Mesenchymal stem cell (in vitro differentiated cells and primary cell): ENCODE data around the gene OSR1.

Source experiments
- DNase-seq: peaks from one replicate; pipeline ENCODE4 v3.0.0-alpha.2; 2013
- H2AFZ ChIP-seq: one replicate; pipeline ENCODE4 v1.6.1; 2013; ENCODE audit warnings: low read depth, mild to moderate bottlenecking, control low read depth, inconsistent platforms, low read length, moderate library complexity
- H2AK5ac ChIP-seq: 2 replicates; pipeline ENCODE4 v1.6.1; 2013; ENCODE audit warnings: low read length, moderate library complexity, mild to moderate bottlenecking, inconsistent platforms; ENCODE audit not compliant: severe bottlenecking
- H2BK120ac ChIP-seq: one replicate; pipeline ENCODE4 v1.6.1; 2013; ENCODE audit warnings: low read depth, mild to moderate bottlenecking, inconsistent platforms, low read length, moderate library complexity
- H2BK12ac ChIP-seq, 2 experiments: one replicate each; pipeline ENCODE4 v1.6.1; 2013; ENCODE audit warnings: inconsistent platforms in 2 of 2, low read length in 2 of 2, mild to moderate bottlenecking in 2 of 2, moderate library complexity in 2 of 2, control low read depth in 1 of 2
- H2BK15ac ChIP-seq: one replicate; pipeline ENCODE4 v1.6.1; 2013; ENCODE audit warnings: mild to moderate bottlenecking, low read depth, inconsistent platforms; ENCODE audit not compliant: poor library complexity, severe bottlenecking
- H2BK5ac ChIP-seq: 2 replicates; pipeline ENCODE4 v1.6.1; 2013; ENCODE audit warnings: low read depth, mild to moderate bottlenecking, low read length, control low read depth, inconsistent platforms; ENCODE audit not compliant: poor library complexity, severe bottlenecking
- H3K14ac ChIP-seq, 2 experiments: one replicate each; pipeline ENCODE4 v1.6.1; 2013; ENCODE audit warnings: inconsistent platforms in 2 of 2, low read length in 2 of 2, control low read depth in 1 of 2, mild to moderate bottlenecking in 1 of 2, moderate library complexity in 1 of 2
- H3K18ac ChIP-seq, 2 experiments: one replicate each; pipeline ENCODE4 v1.6.1; 2013; ENCODE audit warnings: inconsistent platforms in 2 of 2, low read length in 2 of 2, control low read depth in 1 of 2, low read depth in 1 of 2, mild to moderate bottlenecking in 1 of 2
- H3K23ac ChIP-seq, 2 experiments: one replicate each; pipeline ENCODE4 v1.6.1; 2013; ENCODE audit warnings: inconsistent platforms in 2 of 2, low read length in 2 of 2, mild to moderate bottlenecking in 2 of 2, moderate library complexity in 2 of 2, control low read depth in 1 of 2
- H3K27ac ChIP-seq: 2 replicates; pipeline ENCODE4 v1.5.1; 2013; ENCODE audit warnings: mild to moderate bottlenecking, moderate library complexity, low read length, control low read depth, inconsistent platforms; ENCODE audit not compliant: poor library complexity, severe bottlenecking
- H3K27me3 ChIP-seq, 2 experiments: 2 replicates each; pipeline versions ENCODE4 v1.6.1 to v1.7.0; 2013; ENCODE audit warnings: low read length in 2 of 2, mild to moderate bottlenecking in 2 of 2, moderate library complexity in 2 of 2, control low read depth in 1 of 2, inconsistent platforms in 1 of 2; ENCODE audit not compliant: control insufficient read depth in 1 of 2, insufficient read depth in 1 of 2
- H3K36me3 ChIP-seq, 2 experiments: 2 replicates each; pipeline versions ENCODE4 v1.6.1 to v1.7.0; 2013; ENCODE audit warnings: low read length in 2 of 2, control low read depth in 1 of 2, inconsistent platforms in 1 of 2, low read depth in 1 of 2, mild to moderate bottlenecking in 1 of 2; ENCODE audit not compliant: insufficient read depth in 2 of 2, control insufficient read depth in 1 of 2
- H3K4ac ChIP-seq, 2 experiments: one replicate each; pipeline ENCODE4 v1.6.1; 2013; ENCODE audit warnings: inconsistent platforms in 2 of 2, low read length in 2 of 2, mild to moderate bottlenecking in 2 of 2, moderate library complexity in 2 of 2, control low read depth in 1 of 2, low read depth in 1 of 2
- H3K4me1 ChIP-seq: 2 replicates; pipeline ENCODE4 v1.6.1; 2013; ENCODE audit warnings: low read depth, low read length, control low read depth; ENCODE audit not compliant: control insufficient read depth, insufficient read depth
- H3K4me2 ChIP-seq: 2 replicates; pipeline ENCODE4 v1.6.1; 2013; ENCODE audit warnings: low read length, mild to moderate bottlenecking, inconsistent platforms; ENCODE audit not compliant: poor library complexity, severe bottlenecking
- H3K4me3 ChIP-seq, 2 experiments: 2 replicates each; pipeline versions ENCODE4 v1.5.1 to v1.7.0; 2013; ENCODE audit warnings: low read length in 2 of 2, mild to moderate bottlenecking in 2 of 2, control low read depth in 1 of 2, low read depth in 1 of 2; ENCODE audit not compliant: insufficient read depth in 1 of 2
- H3K79me1 ChIP-seq: replicated peaks from 2 replicates; pipeline ENCODE4 v1.6.1; 2013; ENCODE audit warnings: mild to moderate bottlenecking, control low read depth, low read length, inconsistent platforms; ENCODE audit not compliant: poor library complexity, severe bottlenecking
- H3K9ac ChIP-seq: 2 replicates; pipeline ENCODE4 v1.7.0; 2013; ENCODE audit warnings: mild to moderate bottlenecking, low read length, moderate library complexity
- H3K9me3 ChIP-seq: 2 replicates; pipeline ENCODE4 v1.7.0; 2013; ENCODE audit warnings: mild to moderate bottlenecking, low read length; ENCODE audit not compliant: control insufficient read depth
- H4K8ac ChIP-seq: one replicate; pipeline ENCODE4 v1.6.1; 2013; ENCODE audit warnings: inconsistent platforms, mild to moderate bottlenecking, low read length, moderate library complexity
- H4K91ac ChIP-seq: one replicate; pipeline ENCODE4 v1.6.1; 2013; ENCODE audit warnings: mild to moderate bottlenecking, low read length, inconsistent platforms
- WGBS: methylation state at CpG from one replicate; pipeline ENCODE4 v1.1.7; 2013; ENCODE audit warnings: mixed read lengths; 5-methylcytosine and 5-hydroxymethylcytosine counted together

The OSR1 gene

GRCh38 chr2:19329445-19329844 is 29.0 kb downstream of the OSR1 start:
- Histone ChIP-seq H4K8ac (no peak overlapping the region), H3K9me3 (no peaks in the 10 kb centered on the region), H3K4me2 (no peak overlapping the region), H2AK5ac (no peak overlapping the region), H3K4me1 (no peaks in the 10 kb centered on the region), H3K27ac (no peak overlapping the region), H3K23ac (no peak overlapping the region), H3K18ac (no peak overlapping the region), H2BK5ac (no peak overlapping the region), H3K4ac (no peak overlapping the region), H2BK15ac (no peak overlapping the region), H3K27me3 (no peaks in the 10 kb centered on the region), H3K36me3 (peaks cover 0 to 4% of the 10 kb centered on the region in 2 experiments), H3K9ac (no peak overlapping the region), H3K4me3 (no peak overlapping the region), H4K91ac (no peak overlapping the region), H2AFZ (no peak overlapping the region), H2BK120ac (no peak overlapping the region), H3K79me1 (no peaks in the 10 kb centered on the region), H3K14ac (no peak overlapping the region), H2BK12ac (no peak overlapping the region)
- no peak for DNase-seq
- WGBS = no CpG with 5 or more reads among the region's 2 CpGs

- H4K8ac ChIP-seq = no peak overlapping the region
- H2BK15ac ChIP-seq = no peak overlapping the region
- no peak overlapping the region for H3K4ac ChIP-seq
- H3K9me3 ChIP-seq = no peaks in the 10 kb centered on the region
- H3K4me2 ChIP-seq = no peak overlapping the region
- no peak overlapping the region for H2AK5ac ChIP-seq
- H3K4me1 ChIP-seq = no peaks in the 10 kb centered on the region
- no peak overlapping the region for H2AFZ ChIP-seq
- no peak overlapping the region for H3K23ac ChIP-seq
- no peak overlapping the region for H3K9ac ChIP-seq
- H3K14ac ChIP-seq = no peak overlapping the region
- no peak overlapping the region for H4K91ac ChIP-seq
- H2BK120ac ChIP-seq = no peak overlapping the region
- H3K79me1 ChIP-seq = no peaks in the 10 kb centered on the region
- no peak overlapping the region for H2BK5ac ChIP-seq
- DNase-seq = no peak
- H3K27ac ChIP-seq = no peak overlapping the region
- H3K36me3 ChIP-seq = no peaks in the 10 kb centered on the region
- H2BK12ac ChIP-seq = no peak overlapping the region
- H3K27me3 ChIP-seq = no peaks in the 10 kb centered on the region
- H3K18ac ChIP-seq = no peak overlapping the region
- no peak overlapping the region for H3K4me3 ChIP-seq
Observed at GRCh38 chr2:19327496-19327895, 30.9 kb downstream of the OSR1 start.

GRCh38 chr2:19321946-19322345 is 36.5 kb downstream of the OSR1 start:
- Histone ChIP-seq H3K27ac (no peak overlapping the region), H3K9me3 (no peaks in the 10 kb centered on the region), H3K18ac (no peak overlapping the region), H4K91ac (no peak overlapping the region), H4K8ac (no peak overlapping the region), H2BK15ac (no peak overlapping the region), H3K4me3 (no peak overlapping the region), H3K36me3 (no peaks in the 10 kb centered on the region), H3K4me1 (no peaks in the 10 kb centered on the region), H3K23ac (no peak overlapping the region), H2BK5ac (no peak overlapping the region), H2BK12ac (no peak overlapping the region), H2AK5ac (no peak overlapping the region), H3K79me1 (no peaks in the 10 kb centered on the region), H3K4ac (no peak overlapping the region), H3K27me3 (no peaks in the 10 kb centered on the region), H2BK120ac (no peak overlapping the region), H3K9ac (no peak overlapping the region), H3K14ac (no peak overlapping the region), H2AFZ (no peak overlapping the region), H3K4me2 (no peak overlapping the region)
- no peak for DNase-seq

DNA sequence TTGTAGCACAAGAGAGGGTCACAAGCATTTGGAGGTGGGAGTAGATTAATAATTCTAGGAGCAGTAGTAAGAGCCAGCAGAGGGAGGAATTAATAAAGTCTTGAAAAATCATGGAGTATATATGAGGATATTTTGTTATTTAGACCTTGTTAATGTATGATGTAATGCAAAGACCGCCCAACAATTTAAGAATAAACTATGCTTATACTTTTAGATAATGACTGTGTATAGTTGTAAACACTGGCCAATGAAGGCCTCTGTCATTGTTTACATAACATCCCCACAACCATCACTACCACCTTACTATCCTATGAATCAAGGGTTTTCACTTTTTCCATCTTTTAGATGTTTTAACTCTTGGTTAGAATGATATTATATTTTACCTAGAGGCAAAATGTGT is 37.6 kb downstream of the OSR1 start:
- DNase-seq = no peak

More for the DNA sequence above, 37.6 kb downstream of the OSR1 start:
- H4K91ac ChIP-seq = no peak overlapping the region
- H2BK15ac ChIP-seq = no peak overlapping the region
- H3K9ac ChIP-seq = no peak overlapping the region
- no peaks in the 10 kb centered on the region for H3K79me1 ChIP-seq
- no peaks in the 10 kb centered on the region for H3K9me3 ChIP-seq
- no peak overlapping the region for H3K14ac ChIP-seq
- no peak overlapping the region for H3K27ac ChIP-seq
- no peak overlapping the region for H2BK120ac ChIP-seq
- H3K4ac ChIP-seq = no peak overlapping the region
- no peak overlapping the region for H2AFZ ChIP-seq
- no peaks in the 10 kb centered on the region for H3K27me3 ChIP-seq
- no peak overlapping the region for H3K23ac ChIP-seq
- no peaks in the 10 kb centered on the region for H3K4me1 ChIP-seq
- H2BK12ac ChIP-seq = no peak overlapping the region
- WGBS = 100% methylated on average over 1 of the region's 1 CpG
- no peak overlapping the region for H4K8ac ChIP-seq
- no peak overlapping the region for H2AK5ac ChIP-seq
- no peak overlapping the region for H3K4me2 ChIP-seq
- no peak overlapping the region for H2BK5ac ChIP-seq
- H3K36me3 ChIP-seq = no peaks in the 10 kb centered on the region
- H3K18ac ChIP-seq = no peak overlapping the region
- H3K4me3 ChIP-seq = no peak overlapping the region
